Mesendoderm (in vitro differentiated cells): ENCODE measurements around the gene OR5C1.
"Not testable (repeated sequence)": the region's sequence is repeated elsewhere in the genome, so short reads cannot be mapped to it uniquely, and the experiment has no call there.

Experiments
- DNase-seq: peaks from one replicate; pipeline ENCODE4 v3.0.0; 2013
- H2AK5ac ChIP-seq: 2 replicates; pipeline ENCODE4 v1.6.1; 2013; ENCODE audit warnings: low read length, inconsistent platforms
- H2BK120ac ChIP-seq: 2 replicates; pipeline ENCODE4 v1.6.1; 2013; ENCODE audit warnings: low read depth, mild to moderate bottlenecking, low read length, moderate library complexity, mixed read lengths
- H2BK15ac ChIP-seq: replicated peaks from 2 replicates; pipeline ENCODE4 v1.6.1; 2013; ENCODE audit warnings: low read depth, mild to moderate bottlenecking, moderate library complexity
- H2BK5ac ChIP-seq: 2 replicates; pipeline ENCODE4 v1.6.1; 2013; ENCODE audit warnings: low read length, inconsistent platforms
- H3K18ac ChIP-seq: 2 replicates; pipeline ENCODE4 v1.6.1; 2013; ENCODE audit warnings: mild to moderate bottlenecking, low read length, mixed read lengths
- H3K23ac ChIP-seq: one replicate; pipeline ENCODE4 v1.6.1; 2013; ENCODE audit warnings: low read length
- H3K27ac ChIP-seq: 2 replicates; pipeline ENCODE4 v1.5.1; 2013; ENCODE audit warnings: low read depth, mild to moderate bottlenecking, inconsistent platforms, low read length, moderate library complexity
- H3K27me3 ChIP-seq: 2 replicates; pipeline ENCODE4 v1.6.1; 2013; ENCODE audit warnings: low read length, control low read depth, mild to moderate bottlenecking, inconsistent platforms; ENCODE audit not compliant: insufficient read depth, poor library complexity
- H3K36me3 ChIP-seq: 2 replicates; pipeline ENCODE4 v1.6.1; 2013; ENCODE audit warnings: low read length, inconsistent platforms; ENCODE audit not compliant: control insufficient read depth, insufficient read depth
- H3K4ac ChIP-seq: one replicate; pipeline ENCODE4 v1.6.1; 2013; ENCODE audit warnings: low read depth, mild to moderate bottlenecking, low read length, moderate library complexity
- H3K4me1 ChIP-seq: 2 replicates; pipeline ENCODE4 v1.6.1; 2013; ENCODE audit warnings: low read depth, low read length, inconsistent platforms; ENCODE audit not compliant: control insufficient read depth
- H3K4me2 ChIP-seq: 2 replicates; pipeline ENCODE4 v1.6.1; 2013; ENCODE audit warnings: low read length
- H3K4me3 ChIP-seq: 2 replicates; pipeline ENCODE4 v1.5.1; 2013; ENCODE audit warnings: mild to moderate bottlenecking, low read length
- H3K56ac ChIP-seq: one replicate; pipeline ENCODE4 v1.6.1; 2013; ENCODE audit warnings: low read length
- H3K79me1 ChIP-seq: 2 replicates; pipeline ENCODE4 v1.6.1; 2013; ENCODE audit warnings: low read length, inconsistent platforms
- H3K79me2 ChIP-seq: 2 replicates; pipeline ENCODE4 v1.6.1; 2013; ENCODE audit warnings: mild to moderate bottlenecking, low read length; ENCODE audit not compliant: control insufficient read depth, insufficient read depth
- H3K9ac ChIP-seq: 2 replicates; pipeline ENCODE4 v1.6.1; 2013; ENCODE audit warnings: low read length, inconsistent platforms
- H4K5ac ChIP-seq: one replicate; pipeline ENCODE4 v1.6.1; 2013; ENCODE audit warnings: low read length
- H4K8ac ChIP-seq: one replicate; pipeline ENCODE4 v1.6.1; 2013; ENCODE audit warnings: low read depth, mild to moderate bottlenecking, control low read depth, low read length, moderate library complexity
- WGBS: extraction: QIAGEN DNeasy Blood & Tissue Kit; methylation state at CpG from one replicate; pipeline ENCODE4 v1.1.7; 2013; ENCODE audit warnings: low lambda C conversion rate, missing lambda C conversion rate; ENCODE audit not compliant: insufficient coverage; ENCODE audit errors: extremely low coverage; 5-methylcytosine and 5-hydroxymethylcytosine counted together

OR5C1 gene

GRCh38 chr9:122837266-122837850 lies 48.6 kb downstream of the OR5C1 start:
- H3K36me3 ChIP-seq: no peaks in the 10 kb centered on the region
- no peaks in the 10 kb centered on the region for H3K79me1 ChIP-seq
- H2AK5ac ChIP-seq: no peak overlapping the region
- no peak overlapping the region for H3K9ac ChIP-seq
- H3K79me2 ChIP-seq: no peaks in the 10 kb centered on the region
- no peaks in the 10 kb centered on the region for H3K4me1 ChIP-seq
- no peak overlapping the region for H3K23ac ChIP-seq
- no peak overlapping the region for H3K27ac ChIP-seq
- H3K18ac ChIP-seq: no peak overlapping the region
- no CpG with 5 or more reads among the region's 14 CpGs for WGBS
- no peak overlapping the region for H2BK15ac ChIP-seq
- no peak overlapping the region for H2BK5ac ChIP-seq
- no peak overlapping the region for H3K4me2 ChIP-seq
- no peak overlapping the region for H3K56ac ChIP-seq
- no peak for DNase-seq
- H4K8ac ChIP-seq: no peak overlapping the region
- no peak overlapping the region for H3K4me3 ChIP-seq
- H4K5ac ChIP-seq: no peak overlapping the region
- no peaks in the 10 kb centered on the region for H3K27me3 ChIP-seq
- no peak overlapping the region for H2BK120ac ChIP-seq
- no peak overlapping the region for H3K4ac ChIP-seq

- H4K5ac ChIP-seq, H3K4me1 ChIP-seq, H3K18ac ChIP-seq, H2BK15ac ChIP-seq, H3K56ac ChIP-seq, H2BK5ac ChIP-seq, H3K27me3 ChIP-seq, H3K4me2 ChIP-seq, H3K4ac ChIP-seq, H3K79me2 ChIP-seq, H3K4me3 ChIP-seq, H3K27ac ChIP-seq, H3K23ac ChIP-seq, H2BK120ac ChIP-seq, H3K9ac ChIP-seq, DNase-seq, H4K8ac ChIP-seq, H3K79me1 ChIP-seq, H3K36me3 ChIP-seq, H2AK5ac ChIP-seq: not testable (repeated sequence)
- WGBS: no CpG with 5 or more reads among the region's 3 CpGs
Observed at GRCh38 chr9:122838441-122838840, 49.7 kb downstream of the OR5C1 start.
